ENCODE measurements around the gene RP9.
A peak's percentile ranks its signal among the peaks of the same experiment; 100 is the strongest.

RP9 gene

GRCh38 chr7:33087356-33087755, 21.8 kb downstream of the RP9 start:
- no peak for DNase-seq
- H3K4me1 Mint-ChIP-seq: no peaks in the 10 kb centered on the region

GRCh38 chr7:33079763-33080690, 29.2 kb downstream of the RP9 start:
- Mint-ChIP-seq H3K27me3 (no peaks in the 10 kb centered on the region), H3K4me1 (peaks cover 12% of the 10 kb centered on the region), H3K4me3 (no peak overlapping the region), H3K27ac (no peak overlapping the region), H3K9me3 (no peaks in the 10 kb centered on the region)
- DNase-seq: no peak
- ATAC-seq: no peak

More at GRCh38 chr7:33087356-33087755, 21.8 kb downstream of the RP9 start:
- ATAC-seq: no peak
- Mint-ChIP-seq H3K27me3 (no peaks in the 10 kb centered on the region), H3K9me3 (no peaks in the 10 kb centered on the region), H3K4me3 (no peak overlapping the region), H3K27ac (no peak overlapping the region)

GRCh38 chr7:33079096-33079495, 30.1 kb downstream of the RP9 start:
- H3K27me3 Mint-ChIP-seq: no peaks in the 10 kb centered on the region
- H3K4me3 Mint-ChIP-seq: no peak overlapping the region
- H3K4me1 Mint-ChIP-seq: peaks cover 12% of the 10 kb centered on the region
- H3K27ac Mint-ChIP-seq: no peak overlapping the region
- DNase-seq (no peak), ATAC-seq (no peak)
- H3K9me3 Mint-ChIP-seq: no peaks in the 10 kb centered on the region

GRCh38 chr7:33076737-33077136, 32.5 kb downstream of the RP9 start:
- Mint-ChIP-seq H3K27me3 (peaks cover 19% of the 10 kb centered on the region), H3K4me1 (peaks cover 12% of the 10 kb centered on the region), H3K27ac (no peak overlapping the region), H3K9me3 (no peaks in the 10 kb centered on the region), H3K4me3 (no peak overlapping the region)
- ATAC-seq (peak; percentile 23), DNase-seq (no peak)

GRCh38 chr7:33075818-33076518, 33.2 kb downstream of the RP9 start:
- Mint-ChIP-seq H3K9me3 (peaks cover 0 to 3% of the 10 kb centered on the region in 2 donors), H3K27me3 (peaks cover 19% of the 10 kb centered on the region), H3K4me3 (no peak overlapping the region), H3K27ac (no peak overlapping the region), H3K4me1 (peaks cover 12% of the 10 kb centered on the region)
- DNase-seq: no peak
- ATAC-seq: no peak

- ATAC-seq (no peak), DNase-seq (no peak)
- Mint-ChIP-seq H3K9me3 (peaks cover 10 to 19% of the 10 kb centered on the region in 2 donors), H3K4me3 (no peak overlapping the region), H3K4me1 (peaks cover 12% of the 10 kb centered on the region), H3K27me3 (peaks cover 19% of the 10 kb centered on the region), H3K27ac (no peak overlapping the region)
Measured at GRCh38 chr7:33073243-33073642, 36.0 kb downstream of the RP9 start.

- Mint-ChIP-seq H3K4me1 (peaks cover 9% of the 10 kb centered on the region), H3K4me3 (no peak overlapping the region), H3K27ac (no peak overlapping the region), H3K27me3 (peaks cover 19% of the 10 kb centered on the region), H3K9me3 (peaks cover 10 to 19% of the 10 kb centered on the region in 2 donors)
- DNase-seq (no peak), ATAC-seq (no peak)
Measured at GRCh38 chr7:33072471-33072870, 36.7 kb downstream of the RP9 start.

GRCh38 chr7:33070831-33071230, 38.4 kb downstream of the RP9 start:
- H3K4me3 Mint-ChIP-seq: no peak overlapping the region
- ATAC-seq (no peak), DNase-seq (no peak)
- H3K4me1 Mint-ChIP-seq: no peaks in the 10 kb centered on the region
- peaks cover 17 to 27% of the 10 kb centered on the region in 2 donors for H3K9me3 Mint-ChIP-seq
- peaks cover 28% of the 10 kb centered on the region for H3K27me3 Mint-ChIP-seq
- H3K27ac Mint-ChIP-seq: no peak overlapping the region

GRCh38 chr7:33070277-33070676, 38.9 kb downstream of the RP9 start:
- ATAC-seq (no peak), DNase-seq (no peak)
- Mint-ChIP-seq H3K4me3 (no peak overlapping the region), H3K27ac (no peak overlapping the region), H3K4me1 (no peaks in the 10 kb centered on the region), H3K9me3 (peaks cover 20 to 33% of the 10 kb centered on the region in 2 donors), H3K27me3 (peaks cover 28% of the 10 kb centered on the region)

GRCh38 chr7:33067921-33068320, 41.3 kb downstream of the RP9 start:
- Mint-ChIP-seq H3K4me1 (peaks cover 5% of the 10 kb centered on the region), H3K9me3 (peaks cover 24 to 39% of the 10 kb centered on the region in 2 donors), H3K27me3 (peaks cover 19% of the 10 kb centered on the region), H3K27ac (no peak overlapping the region), H3K4me3 (no peak overlapping the region)
- no peak for ATAC-seq
- no peak for DNase-seq

- DNase-seq: no peak
- Mint-ChIP-seq H3K27me3 (peaks cover 9% of the 10 kb centered on the region), H3K4me1 (peaks cover 5% of the 10 kb centered on the region), H3K4me3 (no peak overlapping the region), H3K27ac (no peak overlapping the region), H3K9me3 (peaks cover 24 to 39% of the 10 kb centered on the region in 2 donors)
- no peak for ATAC-seq
Measured at GRCh38 chr7:33066771-33067170, 42.4 kb downstream of the RP9 start.

GRCh38 chr7:33065981-33066380, 43.2 kb downstream of the RP9 start:
- no peak overlapping the region for H3K4me3 Mint-ChIP-seq
- DNase-seq: no peak
- ATAC-seq: no peak
- no peak overlapping the region for H3K27ac Mint-ChIP-seq
- H3K4me1 Mint-ChIP-seq: peaks cover 6% of the 10 kb centered on the region
- H3K27me3 Mint-ChIP-seq: peaks cover 9% of the 10 kb centered on the region
- H3K9me3 Mint-ChIP-seq: peaks cover 24 to 36% of the 10 kb centered on the region in 2 donors

- ATAC-seq: peak; percentile 96
- H3K4me1 Mint-ChIP-seq: peaks cover 32% of the 10 kb centered on the region
- H3K4me3 Mint-ChIP-seq: peak overlapping the region; percentile 97 to 99
- DNase-seq: peak; percentile 91 to 93
- H3K27ac Mint-ChIP-seq: peak overlapping the region; percentile 92 to 97
- peaks cover 9% of the 10 kb centered on the region for H3K27me3 Mint-ChIP-seq
- H3K9me3 Mint-ChIP-seq: peaks cover 14 to 20% of the 10 kb centered on the region in 2 donors
Measured at GRCh38 chr7:33062782-33063443, 46.3 kb downstream of the RP9 start.

GRCh38 chr7:33062023-33062781, 47.0 kb downstream of the RP9 start, which contains the start of gene NT5C3A:
NT5C3A (minus strand) TSS chr7:33062776; CDS start chr7:33062705, 71 bp downstream.
- Mint-ChIP-seq H3K27ac (peak within 1 kb of the TSS; percentile 93 to 97), H3K27me3 (peaks cover 9% of the 10 kb centered on the region), H3K9me3 (peaks cover 14 to 20% of the 10 kb centered on the region in 2 donors), H3K4me1 (peaks cover 32% of the 10 kb centered on the region), H3K4me3 (peak within 1 kb of the TSS; percentile 97 to 99)
- DNase-seq (peak in 1 of 2 donors; percentile 36), ATAC-seq (no peak)

All from stimulated activated naive CD8-positive, alpha-beta T cell treated with anti-CD3 and anti-CD28 coated beads, Interleukin-15, amount 100 ng/mL, for 72 hours (primary cell).